ENCODE results near the gene CD247. TPM values are rescaled to one million over a fixed set of nuclear protein-coding genes. Genes with fewer than 3 reads are reported as not detected.

The CD247 gene
- polyA plus RNA-seq, 1 experiment = not detected

DNA sequence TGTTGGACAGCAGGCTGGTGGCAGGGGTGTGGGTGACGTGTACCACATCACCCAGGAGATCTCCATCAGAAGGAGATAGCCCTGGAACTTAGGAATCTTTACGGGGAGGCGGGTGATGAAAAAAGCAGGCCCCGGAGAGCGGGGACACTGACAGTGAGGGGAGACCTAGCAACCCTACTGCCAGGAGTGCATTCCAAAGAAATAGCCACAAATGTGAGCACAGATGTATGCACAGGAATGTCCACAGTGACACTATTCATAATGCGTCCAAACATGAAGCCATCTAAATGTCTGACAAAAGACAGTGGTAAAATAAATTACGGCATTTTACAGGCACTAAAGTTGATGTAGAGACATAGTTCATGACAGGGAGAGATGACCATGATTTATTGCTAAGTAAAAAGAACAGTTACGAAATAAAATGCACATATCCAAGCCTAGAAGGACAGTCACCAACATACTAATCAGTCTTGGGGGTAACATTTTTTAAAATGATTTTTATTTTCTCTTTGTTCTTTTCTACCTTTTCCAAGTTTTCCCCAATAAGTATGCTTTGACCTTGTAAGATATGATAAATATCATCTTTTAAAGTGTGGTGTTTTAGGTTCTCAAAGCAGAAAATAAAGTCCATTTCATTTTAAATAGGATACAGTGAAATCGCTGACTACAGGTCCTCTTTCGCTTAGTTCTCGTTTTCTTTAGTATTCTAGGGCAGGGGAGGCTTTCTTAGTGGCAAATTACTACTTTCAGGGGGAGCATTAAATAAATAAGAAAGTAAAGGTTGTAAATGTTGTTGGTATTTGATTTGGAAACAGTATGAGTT is 21.3 kb downstream of the CD247 start:
- H3K27ac ChIP-seq (ENCODE audit: low read depth, low read length) = no peak overlapping the region
- no peaks in the 10 kb centered on the region for H3K9me3 ChIP-seq (ENCODE audit: control insufficient read depth, insufficient read depth, low read length)
- H3K4me3 ChIP-seq (ENCODE audit: low read depth, low read length) = no peak overlapping the region
- no peak for DNase-seq (ENCODE audit: low read depth, low spot score)
- ChIA-PET CTCF (no interaction called here), POLR2A (no interaction called here)
- TF ChIP-seq, protein P1, sequence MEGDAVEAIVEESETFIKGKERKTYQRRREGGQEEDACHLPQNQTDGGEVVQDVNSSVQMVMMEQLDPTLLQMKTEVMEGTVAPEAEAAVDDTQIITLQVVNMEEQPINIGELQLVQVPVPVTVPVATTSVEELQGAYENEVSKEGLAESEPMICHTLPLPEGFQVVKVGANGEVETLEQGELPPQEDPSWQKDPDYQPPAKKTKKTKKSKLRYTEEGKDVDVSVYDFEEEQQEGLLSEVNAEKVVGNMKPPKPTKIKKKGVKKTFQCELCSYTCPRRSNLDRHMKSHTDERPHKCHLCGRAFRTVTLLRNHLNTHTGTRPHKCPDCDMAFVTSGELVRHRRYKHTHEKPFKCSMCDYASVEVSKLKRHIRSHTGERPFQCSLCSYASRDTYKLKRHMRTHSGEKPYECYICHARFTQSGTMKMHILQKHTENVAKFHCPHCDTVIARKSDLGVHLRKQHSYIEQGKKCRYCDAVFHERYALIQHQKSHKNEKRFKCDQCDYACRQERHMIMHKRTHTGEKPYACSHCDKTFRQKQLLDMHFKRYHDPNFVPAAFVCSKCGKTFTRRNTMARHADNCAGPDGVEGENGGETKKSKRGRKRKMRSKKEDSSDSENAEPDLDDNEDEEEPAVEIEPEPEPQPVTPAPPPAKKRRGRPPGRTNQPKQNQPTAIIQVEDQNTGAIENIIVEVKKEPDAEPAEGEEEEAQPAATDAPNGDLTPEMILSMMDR (IDR thresholded peaks at IDR 0.05; ENCODE audit: low read depth, low read length) = no peak
- H3K27me3 ChIP-seq (ENCODE audit: control insufficient read depth, insufficient read depth, low read length) = peaks cover 8% of the 10 kb centered on the region

DNA sequence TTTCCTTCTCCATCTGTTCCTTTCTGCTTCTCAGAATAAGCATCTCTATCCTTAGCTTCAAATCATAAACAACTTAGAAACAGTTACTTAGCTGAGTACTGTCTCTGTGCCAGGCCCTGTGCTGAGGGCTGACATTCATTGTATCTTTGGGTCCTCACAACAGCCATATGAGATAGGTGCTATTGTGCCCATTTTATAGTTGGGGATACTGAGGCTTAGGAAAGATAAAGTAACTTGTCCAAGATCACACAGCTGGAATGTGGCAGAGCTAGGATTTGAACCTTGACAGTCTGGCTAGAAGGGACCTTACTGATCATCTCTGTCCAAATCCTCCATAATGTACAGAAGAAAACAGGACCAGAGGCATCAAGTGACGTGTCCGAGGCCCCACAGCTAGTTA is 25.0 kb downstream of the CD247 start:
- TF ChIP-seq, protein P1 (IDR thresholded peaks at IDR 0.05; ENCODE audit: low read depth, low read length) = no peak
- CTCF ChIA-PET = no interaction called here
- no peaks in the 10 kb centered on the region for H3K27me3 ChIP-seq (ENCODE audit: control insufficient read depth, insufficient read depth, low read length)
- no peak overlapping the region for H3K4me3 ChIP-seq (ENCODE audit: low read depth, low read length)
- POLR2A ChIA-PET = no interaction called here
- no peak for DNase-seq (ENCODE audit: low read depth, low spot score)
- H3K27ac ChIP-seq (ENCODE audit: low read depth, low read length) = no peak overlapping the region
- H3K9me3 ChIP-seq (ENCODE audit: control insufficient read depth, insufficient read depth, low read length) = no peaks in the 10 kb centered on the region

DNA sequence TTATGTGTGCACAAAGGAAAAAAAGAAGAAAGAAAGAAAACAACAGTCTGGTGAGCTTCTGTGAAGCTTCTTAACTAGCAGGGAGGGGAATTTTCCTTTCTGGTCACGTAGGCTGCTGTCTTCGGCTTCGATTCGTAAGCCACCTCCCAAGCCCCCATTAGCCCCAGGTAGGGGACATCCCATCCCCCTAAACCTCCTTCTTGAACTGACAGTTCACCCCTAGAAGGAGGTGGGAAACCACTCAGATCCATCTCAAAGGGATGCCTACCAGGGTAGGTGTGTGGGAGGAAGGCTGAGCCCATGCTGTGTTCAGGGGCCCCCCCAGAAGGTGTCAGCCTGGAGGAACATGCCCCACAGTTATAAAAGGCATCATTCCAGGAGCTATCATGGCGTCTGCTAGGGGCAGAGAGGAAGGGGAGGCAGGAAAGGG is 25.8 kb downstream of the CD247 start:
- ChIA-PET CTCF (no interaction called here), POLR2A (no interaction called here)
- no peak for DNase-seq (ENCODE audit: low read depth, low spot score)
- no peak overlapping the region for H3K27ac ChIP-seq (ENCODE audit: low read depth, low read length)
- no peaks in the 10 kb centered on the region for H3K27me3 ChIP-seq (ENCODE audit: control insufficient read depth, insufficient read depth, low read length)
- no peak overlapping the region for H3K4me3 ChIP-seq (ENCODE audit: low read depth, low read length)
- TF ChIP-seq, protein P1 (IDR thresholded peaks at IDR 0.05; ENCODE audit: low read depth, low read length) = no peak
- H3K9me3 ChIP-seq (ENCODE audit: control insufficient read depth, insufficient read depth, low read length) = no peaks in the 10 kb centered on the region

DNA sequence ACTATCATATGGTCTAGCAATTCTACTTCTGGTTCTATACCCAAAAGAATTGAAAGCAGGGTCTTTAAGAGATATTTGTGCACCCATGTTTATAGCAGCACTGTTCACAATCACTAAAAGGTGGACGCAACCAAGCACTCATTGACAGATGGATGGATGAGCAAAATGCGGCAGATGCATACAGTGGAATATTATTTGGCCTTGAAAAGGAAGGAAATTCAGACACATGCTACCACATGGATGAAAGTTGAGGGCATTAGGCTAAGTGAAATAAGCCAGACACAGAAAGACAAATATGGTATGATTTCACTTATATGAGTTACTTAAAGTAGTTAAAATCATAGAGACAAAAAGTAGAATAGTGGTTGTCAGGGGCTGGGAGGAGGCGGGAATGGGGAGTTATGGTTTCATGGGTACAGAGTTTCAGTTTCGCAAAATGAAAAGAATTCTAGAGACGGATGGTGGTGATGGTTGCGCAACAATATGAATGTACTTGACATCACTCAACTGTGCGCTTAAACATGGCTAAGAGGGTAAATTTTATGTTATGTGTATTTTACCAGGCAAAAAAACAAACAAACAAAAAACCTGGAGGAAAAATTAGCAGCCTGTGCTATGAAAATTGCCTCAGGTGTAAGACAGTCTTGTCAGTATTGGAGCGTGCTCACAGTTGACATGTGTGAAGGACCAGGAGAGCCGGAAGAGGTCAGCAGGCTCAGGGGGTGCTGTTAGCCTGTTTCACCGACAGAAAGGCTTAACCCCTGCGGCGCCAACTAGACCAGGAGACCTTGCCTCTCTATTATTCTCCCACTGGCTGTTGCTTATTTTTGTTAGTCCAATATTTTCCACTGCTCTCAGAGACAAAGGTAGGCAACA is 26.5 kb downstream of the CD247 start:
- Histone ChIP-seq H3K9me3 (ENCODE audit: control insufficient read depth, insufficient read depth, low read length) (no peaks in the 10 kb centered on the region), H3K27me3 (ENCODE audit: control insufficient read depth, insufficient read depth, low read length) (peaks cover 2% of the 10 kb centered on the region), H3K27ac (ENCODE audit: low read depth, low read length) (no peak overlapping the region), H3K4me3 (ENCODE audit: low read depth, low read length) (no peak overlapping the region)
- POLR2A ChIA-PET = no interaction called here
- CTCF ChIA-PET = no interaction called here
- no peak for DNase-seq (ENCODE audit: low read depth, low spot score)
- TF ChIP-seq, protein P1 (IDR thresholded peaks at IDR 0.05; ENCODE audit: low read depth, low read length) = no peak

DNA sequence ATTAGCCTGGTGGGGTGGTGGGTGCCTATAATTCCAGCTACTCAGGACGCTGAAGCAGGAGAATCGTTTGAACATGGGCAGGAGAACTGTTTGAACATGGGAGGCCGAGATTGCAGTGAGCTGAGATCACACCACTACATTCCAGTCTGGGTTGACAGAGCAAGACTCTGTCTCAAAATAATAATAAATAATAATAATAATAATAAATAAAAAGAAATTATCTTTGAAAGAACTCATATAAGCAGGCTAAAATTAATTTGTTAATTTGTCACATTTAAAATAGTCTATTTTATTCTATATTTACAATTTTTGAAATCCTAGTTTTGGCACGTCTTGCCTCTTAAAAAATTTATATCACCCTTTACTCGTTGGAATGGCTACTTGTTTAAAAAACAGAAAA is 27.6 kb downstream of the CD247 start:
- DNase-seq (ENCODE audit: low read depth, low spot score) = no peak
- H3K4me3 ChIP-seq (ENCODE audit: low read depth, low read length) = no peak overlapping the region
- ChIA-PET CTCF (no interaction called here), POLR2A (no interaction called here)
- no peaks in the 10 kb centered on the region for H3K9me3 ChIP-seq (ENCODE audit: control insufficient read depth, insufficient read depth, low read length)
- TF ChIP-seq, protein P1 (IDR thresholded peaks at IDR 0.05; ENCODE audit: low read depth, low read length) = no peak
- peaks cover 2% of the 10 kb centered on the region for H3K27me3 ChIP-seq (ENCODE audit: control insufficient read depth, insufficient read depth, low read length)
- no peak overlapping the region for H3K27ac ChIP-seq (ENCODE audit: low read depth, low read length)

Data from AG04450 (cell line).